ENCODE measurements around the gene MPI.

- no peak for TF ChIP-seq CTCF (IDR thresholded peaks at IDR 0.05)
- TF ChIP-seq POLR2A (IDR thresholded peaks at IDR 0.05), result no peak
These were observed 44.7 kb upstream of the MPI start for GRCh38 chr15:74845208-74845568.

Data from lower leg skin (tissue), 3 donors.